PC-3 (cell line): ENCODE data around the gene SLK.

Experiments used
- EZH2 ChIP-seq: fragments of 300-600 bp; sonication (generic); IDR thresholded peaks from one replicate; pipeline ENCODE4 v1.6.1; 2017; ENCODE audit warnings: antibody characterized with exemption, mild to moderate bottlenecking, low read length; ENCODE audit not compliant: unreplicated experiment
- EZH2phosphoT487 ChIP-seq: fragments of 300-600 bp; sonication (generic); IDR thresholded peaks from 2 replicates; pipeline ENCODE4 v1.6.1; 2018; ENCODE audit warnings: mild to moderate bottlenecking, antibody characterized with exemption, low read length, borderline replicate concordance
- TF ChIP-seq, protein P1 (sequence below): fragments of 300-600 bp; sonication (generic); conservative IDR thresholded peaks from 2 replicates; pipeline ENCODE4 v1.5.1; 2017; ENCODE audit warnings: antibody characterized with exemption, low read depth, mild to moderate bottlenecking, low read length

- TF ChIP-seq, protein P1, sequence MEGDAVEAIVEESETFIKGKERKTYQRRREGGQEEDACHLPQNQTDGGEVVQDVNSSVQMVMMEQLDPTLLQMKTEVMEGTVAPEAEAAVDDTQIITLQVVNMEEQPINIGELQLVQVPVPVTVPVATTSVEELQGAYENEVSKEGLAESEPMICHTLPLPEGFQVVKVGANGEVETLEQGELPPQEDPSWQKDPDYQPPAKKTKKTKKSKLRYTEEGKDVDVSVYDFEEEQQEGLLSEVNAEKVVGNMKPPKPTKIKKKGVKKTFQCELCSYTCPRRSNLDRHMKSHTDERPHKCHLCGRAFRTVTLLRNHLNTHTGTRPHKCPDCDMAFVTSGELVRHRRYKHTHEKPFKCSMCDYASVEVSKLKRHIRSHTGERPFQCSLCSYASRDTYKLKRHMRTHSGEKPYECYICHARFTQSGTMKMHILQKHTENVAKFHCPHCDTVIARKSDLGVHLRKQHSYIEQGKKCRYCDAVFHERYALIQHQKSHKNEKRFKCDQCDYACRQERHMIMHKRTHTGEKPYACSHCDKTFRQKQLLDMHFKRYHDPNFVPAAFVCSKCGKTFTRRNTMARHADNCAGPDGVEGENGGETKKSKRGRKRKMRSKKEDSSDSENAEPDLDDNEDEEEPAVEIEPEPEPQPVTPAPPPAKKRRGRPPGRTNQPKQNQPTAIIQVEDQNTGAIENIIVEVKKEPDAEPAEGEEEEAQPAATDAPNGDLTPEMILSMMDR, result no peak
- TF ChIP-seq EZH2, result no peak
- TF ChIP-seq EZH2phosphoT487, result no peak
Measured at GRCh38 chr10:104018471-104018870, 51.5 kb downstream of the SLK start.
